ENCODE data around the gene C12orf56.
"Not testable (repeated sequence)": the region's sequence is repeated elsewhere in the genome, so short reads cannot be mapped to it uniquely, and the experiment has no call there.

Gene C12orf56

GRCh38 chr12:64385019-64385418, 5.5 kb downstream of the C12orf56 start:
- no peak for DNase-seq

- no peak for DNase-seq
These were observed 6.9 kb downstream of the C12orf56 start for GRCh38 chr12:64383675-64384074.

GRCh38 chr12:64362721-64363305, 27.7 kb downstream of the C12orf56 start:
- no peak for DNase-seq

GRCh38 chr12:64361173-64361572, 29.4 kb downstream of the C12orf56 start:
- DNase-seq, result not testable (repeated sequence)

GRCh38 chr12:64356209-64356608, 34.3 kb downstream of the C12orf56 start:
- DNase-seq, result not testable (repeated sequence)

GRCh38 chr12:64352181-64352580, 38.4 kb downstream of the C12orf56 start:
- no peak for DNase-seq

- DNase-seq, result no peak
These were observed 39.3 kb downstream of the C12orf56 start for GRCh38 chr12:64351265-64351664.

- no peak for DNase-seq
These were observed 42.9 kb downstream of the C12orf56 start for GRCh38 chr12:64347630-64348029.

- not testable (repeated sequence) for DNase-seq
These were observed 45.9 kb downstream of the C12orf56 start for GRCh38 chr12:64344631-64345030.

- not testable (repeated sequence) for DNase-seq
These were observed 50.0 kb downstream of the C12orf56 start for GRCh38 chr12:64340546-64340945.

- no peak for DNase-seq
These were observed 54.6 kb downstream of the C12orf56 start for GRCh38 chr12:64335886-64336466.

- no peak for DNase-seq
These were observed 57.6 kb downstream of the C12orf56 start for GRCh38 chr12:64332938-64333337.

GRCh38 chr12:64332296-64332695, 58.3 kb downstream of the C12orf56 start:
- DNase-seq, result no peak

GRCh38 chr12:64329031-64329710, 61.4 kb downstream of the C12orf56 start:
- not testable (repeated sequence) for DNase-seq

- DNase-seq, result no peak
These were observed 65.5 kb downstream of the C12orf56 start for GRCh38 chr12:64325055-64325454.

GRCh38 chr12:64323476-64324225, 66.9 kb downstream of the C12orf56 start:
- no peak for DNase-seq

GRCh38 chr12:64323006-64323405, 67.6 kb downstream of the C12orf56 start:
- no peak for DNase-seq

- DNase-seq, result no peak
These were observed 69.9 kb downstream of the C12orf56 start for GRCh38 chr12:64320611-64321010.

- DNase-seq, result not testable (repeated sequence)
These were observed 70.9 kb downstream of the C12orf56 start for GRCh38 chr12:64319540-64320225.

GRCh38 chr12:64318605-64319004, 72.0 kb downstream of the C12orf56 start:
- DNase-seq, result no peak

GRCh38 chr12:64311877-64312276, 78.7 kb downstream of the C12orf56 start:
- no peak for DNase-seq

- no peak for DNase-seq
These were observed 86.0 kb downstream of the C12orf56 start for GRCh38 chr12:64304571-64304970.

GRCh38 chr12:64299628-64300027, 90.9 kb downstream of the C12orf56 start:
- DNase-seq, result no peak
